Measurements from ENCODE around the gene STOML3.

The STOML3 gene

DNA sequence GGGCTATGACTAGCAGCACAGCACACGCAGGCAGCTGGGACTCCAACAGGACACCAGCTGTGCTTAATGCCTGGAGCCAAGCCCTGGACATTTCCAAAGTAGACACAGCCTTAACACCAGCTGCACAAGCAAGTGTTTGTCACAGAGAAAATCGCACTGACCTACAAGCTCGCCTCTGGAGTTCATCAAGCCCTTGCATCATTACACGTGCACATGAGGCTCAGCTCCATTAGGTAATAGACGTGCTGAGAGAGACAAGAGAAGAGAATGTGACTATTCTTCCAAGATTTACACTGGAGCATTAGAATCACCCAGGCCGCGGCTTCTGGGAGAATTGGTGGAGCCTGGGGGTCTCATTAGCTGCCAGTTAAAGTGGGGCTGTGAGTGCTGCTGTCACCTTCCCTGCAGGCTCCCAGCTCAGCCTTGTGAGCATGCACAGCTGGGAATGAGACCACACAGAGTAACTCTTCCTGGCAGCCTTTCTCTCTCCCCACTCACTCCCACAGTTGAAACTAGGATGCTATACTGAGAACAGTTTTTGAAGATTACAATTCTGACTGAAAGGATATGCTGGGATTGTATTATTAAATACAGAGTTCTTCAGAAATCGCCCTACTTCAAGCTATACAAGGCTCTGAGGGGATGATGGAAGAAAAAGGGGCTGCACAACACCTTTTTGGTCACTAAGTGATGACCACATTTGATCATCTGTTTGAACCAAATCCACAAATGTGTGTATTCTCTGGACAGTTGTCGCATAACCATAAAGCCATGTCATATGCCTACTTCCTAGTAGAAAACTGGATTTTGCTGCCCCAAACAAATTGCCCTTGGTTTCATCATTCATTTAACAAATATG is 10.5 kb downstream of the STOML3 start:
- no peak for DNase-seq

DNA sequence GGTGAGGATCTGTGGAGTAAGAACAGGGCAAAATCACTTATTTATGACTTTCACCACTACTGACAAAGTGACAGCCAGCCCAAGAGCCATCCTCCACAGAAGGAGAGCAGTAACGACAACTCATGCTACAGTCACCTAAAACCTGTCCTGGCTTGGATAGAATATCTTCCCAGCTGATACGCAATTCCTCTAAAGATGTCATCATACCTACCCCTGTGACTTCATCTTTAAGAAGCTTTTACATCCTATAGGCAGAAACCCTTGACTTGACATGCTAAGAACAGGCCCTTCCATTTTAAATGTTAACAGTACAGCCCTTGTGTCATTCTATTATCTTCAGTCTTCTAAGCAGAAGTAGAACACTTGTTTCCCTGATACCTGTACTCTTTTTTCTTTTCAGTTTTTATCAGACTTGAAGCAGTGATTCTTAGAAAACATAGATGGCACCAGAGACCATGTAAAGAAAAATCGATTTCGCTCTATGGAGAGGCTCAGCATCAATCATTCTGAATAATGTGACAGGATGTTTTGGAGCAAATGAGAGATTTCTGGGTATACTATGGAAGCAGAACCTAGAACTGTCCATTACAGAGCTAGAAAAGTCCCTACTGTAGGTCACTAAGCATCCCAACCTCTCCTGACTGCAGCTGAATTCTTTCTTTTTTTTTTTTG is 20.1 kb downstream of the STOML3 start:
- DNase-seq = no peak

DNA sequence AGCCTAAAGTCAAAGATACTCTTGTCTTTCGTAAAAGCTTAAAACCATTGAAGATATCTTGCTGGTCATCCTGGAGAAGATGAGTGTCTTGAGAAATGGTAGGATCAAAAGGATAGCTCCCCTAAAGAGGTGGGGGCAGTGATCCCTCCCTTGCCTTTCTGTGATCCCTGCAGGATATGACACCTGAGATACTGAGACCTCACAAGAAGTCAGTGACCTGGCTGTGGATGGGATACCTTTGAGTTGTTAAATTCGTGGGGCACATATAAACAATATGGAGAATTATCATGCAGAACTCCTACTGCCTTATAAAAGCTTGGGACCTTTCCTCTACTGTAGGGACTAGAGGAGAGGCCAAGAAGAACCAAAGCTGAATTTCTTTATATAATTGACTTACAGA is 21.4 kb downstream of the STOML3 start:
- no peak for DNase-seq

DNA sequence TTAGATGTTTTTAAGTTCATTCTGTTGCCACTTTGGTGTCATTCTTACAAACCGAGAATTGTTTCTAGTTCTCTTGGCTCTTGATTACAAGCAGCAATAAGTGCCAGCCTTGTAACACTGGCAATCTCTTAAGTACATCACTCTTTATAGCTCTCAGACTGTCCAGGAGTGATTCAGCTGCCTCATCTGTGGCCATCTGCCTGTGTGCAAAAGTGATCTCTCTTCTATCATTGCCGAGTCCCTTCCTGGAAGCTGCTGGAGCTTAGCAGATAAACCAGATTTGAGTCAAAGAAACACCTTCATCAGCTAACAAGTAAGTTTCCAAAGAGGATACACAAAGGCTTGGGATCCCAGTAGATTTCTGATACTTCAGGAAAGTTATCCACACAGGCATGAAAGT is 23.2 kb downstream of the STOML3 start:
- DNase-seq = no peak

DNA sequence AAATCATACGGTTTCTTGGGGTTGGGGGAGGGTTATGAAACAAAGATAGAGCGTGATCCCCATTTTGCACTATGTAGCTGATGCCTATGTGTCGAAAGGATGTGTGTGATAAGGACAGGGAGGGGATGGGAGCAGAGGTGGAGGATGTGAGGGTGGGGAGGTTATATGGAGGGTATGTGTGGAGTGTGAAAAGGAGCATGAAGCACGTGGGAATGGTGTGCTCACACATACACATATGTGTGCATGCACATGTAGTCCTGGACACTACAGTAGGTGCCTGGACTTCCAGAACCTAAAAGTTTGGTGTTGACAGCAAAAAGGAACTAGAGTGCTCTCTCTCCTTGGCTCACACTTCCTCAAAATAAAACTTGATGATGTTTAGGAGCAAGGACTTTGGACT is 25.4 kb downstream of the STOML3 start:
- no peak for DNase-seq

DNA sequence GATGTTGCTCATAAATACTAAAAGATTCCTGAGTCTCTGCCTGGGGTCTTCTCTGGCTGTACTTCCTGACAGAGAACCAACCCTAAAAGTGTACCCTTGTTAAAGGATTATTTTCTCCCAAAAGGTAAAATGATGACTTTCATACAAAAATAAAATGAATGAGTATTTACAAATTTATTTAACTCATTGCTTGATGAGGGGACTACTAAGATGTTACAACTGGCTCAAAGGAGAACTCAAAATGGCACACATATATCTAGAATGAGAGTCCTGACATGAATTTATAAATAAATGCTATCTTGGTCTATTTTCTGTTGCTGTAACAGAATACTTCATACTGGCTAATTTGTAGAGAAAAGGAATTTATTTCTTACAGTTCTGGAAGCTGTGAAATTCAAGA is 30.5 kb downstream of the STOML3 start:
- DNase-seq = no peak

DNA sequence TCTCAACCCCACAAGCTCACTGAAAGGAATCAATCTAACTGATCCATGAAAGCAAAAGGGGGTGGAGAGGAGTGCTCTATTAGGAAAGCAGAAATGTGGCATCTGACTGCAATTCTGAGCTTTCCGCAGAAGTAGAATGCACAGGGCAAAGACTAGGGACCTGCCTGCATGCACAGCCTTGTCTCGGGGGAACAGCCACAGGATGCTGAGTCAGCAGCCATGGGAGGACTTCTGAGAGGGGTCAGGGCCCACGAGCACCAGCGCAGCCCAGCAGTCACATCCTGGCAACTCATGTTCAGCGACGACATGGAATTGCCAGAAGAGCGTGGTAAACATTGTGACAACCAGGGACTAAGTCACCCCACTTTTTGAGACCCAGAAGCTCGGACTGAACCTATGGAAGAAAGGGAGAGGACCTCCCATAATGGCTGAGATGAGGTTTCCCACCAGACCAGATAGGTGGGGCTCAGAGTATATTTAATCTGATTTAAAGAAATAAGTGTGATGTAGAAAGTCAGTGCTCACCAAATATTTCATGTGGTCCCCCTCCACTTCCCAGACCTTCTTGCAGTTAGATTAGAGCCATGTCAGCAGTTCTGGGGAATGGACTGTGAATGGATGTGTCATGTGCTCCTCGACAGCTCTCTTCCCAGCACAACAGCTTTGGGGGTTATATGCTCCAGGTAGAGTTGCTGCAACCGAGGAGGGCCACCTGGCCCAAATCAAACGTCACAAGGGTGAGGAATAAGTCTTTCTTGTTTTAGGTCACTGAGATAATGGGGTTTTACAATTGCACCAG is 32.6 kb downstream of the STOML3 start:
- no peak for DNase-seq

DNA sequence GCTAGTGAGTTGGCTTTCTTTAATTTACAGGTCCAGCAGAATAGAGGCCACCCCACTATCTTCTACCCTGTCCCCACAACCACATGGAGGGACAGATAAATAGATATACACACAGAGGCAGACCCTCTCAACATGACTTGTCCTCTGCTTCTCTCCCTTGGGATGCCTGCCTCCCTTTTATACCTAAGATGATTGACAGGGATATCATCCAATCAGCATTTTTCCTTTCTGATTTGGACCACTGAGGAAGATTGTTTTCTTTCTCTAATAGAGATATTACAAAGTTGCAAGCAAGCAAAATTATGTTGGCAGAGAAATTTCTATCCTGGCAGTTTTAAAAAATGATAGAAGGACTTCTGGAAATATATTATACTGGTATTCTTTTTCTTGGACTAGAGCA is 35.8 kb downstream of the STOML3 start:
- DNase-seq = no peak

DNA sequence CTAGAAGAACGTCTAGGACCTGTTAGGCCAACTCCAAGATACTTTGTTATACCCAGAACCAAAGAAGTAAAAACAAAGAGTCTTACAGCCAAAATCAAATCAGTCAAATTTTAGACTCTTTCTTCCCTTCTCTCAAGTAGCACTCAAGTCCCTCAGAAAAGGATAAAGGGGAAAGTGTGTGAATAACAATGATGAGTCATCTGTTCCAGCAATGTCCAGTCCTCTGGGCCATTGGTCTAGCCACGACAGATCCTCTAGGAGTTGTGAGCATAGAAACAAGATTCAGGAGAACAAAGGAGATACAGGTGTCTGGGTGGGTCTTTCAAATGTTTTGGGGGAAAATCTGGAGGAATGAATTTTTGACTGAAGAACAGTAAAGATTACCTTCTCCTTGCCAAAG is 36.3 kb downstream of the STOML3 start:
- no peak for DNase-seq

DNA sequence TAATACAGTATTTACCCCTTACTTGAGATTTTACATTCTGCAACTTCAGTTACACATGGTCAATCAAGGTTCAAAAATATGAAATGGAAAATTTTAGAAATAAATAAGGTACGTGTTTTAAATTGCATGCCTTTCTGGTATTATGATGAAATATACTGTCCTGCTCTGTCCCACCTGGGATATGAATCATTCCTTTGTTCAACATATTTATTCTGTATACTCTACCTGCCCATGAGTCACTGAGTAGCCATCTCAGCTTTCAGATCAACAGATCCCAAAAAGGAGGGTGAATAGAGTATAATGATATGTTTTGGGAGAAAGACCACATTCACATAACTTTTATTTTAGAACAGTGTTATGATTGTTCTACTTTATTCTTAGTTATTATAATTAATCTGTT is 37.8 kb downstream of the STOML3 start:
- DNase-seq = no peak

DNA sequence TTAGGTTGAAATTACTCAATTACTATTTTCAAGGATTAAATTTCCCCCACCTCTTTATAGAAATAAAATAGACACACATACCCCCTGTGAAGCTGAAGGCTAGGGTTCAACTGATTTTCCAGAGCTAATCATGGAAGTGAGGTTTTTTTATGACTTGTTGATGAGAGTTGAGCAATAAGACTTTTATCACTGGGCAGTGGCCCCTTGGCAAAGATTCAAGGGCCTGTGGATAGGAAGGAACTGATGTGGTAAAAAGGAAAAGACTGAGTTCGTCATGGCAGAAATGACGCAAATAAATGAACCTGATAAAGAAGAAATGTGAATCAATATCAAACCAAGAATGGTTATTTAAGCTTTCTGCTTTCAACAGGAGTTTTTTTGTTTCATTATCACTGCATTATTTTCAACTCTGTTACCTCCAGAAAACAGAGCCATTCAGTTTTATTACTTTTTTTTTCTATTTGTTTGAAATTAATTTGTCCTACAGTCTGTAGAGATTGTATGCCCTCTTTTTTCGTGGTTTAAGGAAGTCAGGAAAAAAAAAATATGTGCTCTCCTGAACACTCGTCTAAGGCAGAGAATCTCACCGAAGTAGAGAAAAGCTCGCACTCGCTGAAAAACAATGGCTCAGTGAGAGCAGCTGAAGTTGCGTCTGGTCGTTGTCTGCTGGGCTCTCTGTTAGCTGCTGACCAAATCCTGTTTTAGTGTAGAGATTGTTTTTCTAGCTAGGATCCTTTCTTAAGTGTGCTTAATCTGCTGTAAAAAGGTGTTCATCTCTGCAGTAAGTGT is 38.9 kb downstream of the STOML3 start:
- DNase-seq = no peak

DNA sequence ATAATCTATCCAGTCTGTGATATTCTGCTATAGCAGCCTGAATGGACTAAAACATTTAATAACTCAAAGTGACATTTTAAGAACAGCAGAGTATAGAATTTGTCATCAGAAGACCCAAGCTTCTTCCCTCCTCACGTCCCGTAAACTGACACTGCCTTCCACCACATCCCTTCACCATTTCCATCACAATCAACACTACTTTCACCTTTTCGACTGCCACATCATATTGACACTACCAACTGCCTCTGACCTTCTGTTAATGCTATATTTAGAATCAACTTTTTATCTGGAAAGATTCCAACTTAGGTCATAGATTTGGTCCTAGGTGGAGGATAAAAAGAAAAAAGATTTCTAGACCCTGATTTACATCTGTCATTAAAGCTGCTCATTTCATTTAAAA is 39.6 kb downstream of the STOML3 start:
- DNase-seq = no peak

DNA sequence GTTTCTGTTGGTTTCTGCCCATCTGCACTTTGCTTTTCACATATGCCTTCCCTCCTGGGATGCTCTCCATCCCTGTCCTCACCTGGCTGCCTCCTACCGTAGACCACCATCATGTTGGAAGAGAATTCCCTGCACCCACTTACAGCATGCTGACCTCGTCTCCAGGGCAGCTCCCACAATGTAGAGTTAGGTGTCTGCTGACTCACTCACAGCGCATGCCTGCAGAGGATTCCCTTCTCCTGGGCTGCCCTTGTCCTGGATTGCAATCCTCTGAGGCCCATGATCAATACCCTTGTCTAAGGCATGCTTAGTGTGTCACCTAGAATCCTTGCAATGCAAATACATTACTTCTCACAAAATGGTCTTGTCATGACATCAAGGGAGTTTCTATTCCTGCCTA is 43.6 kb downstream of the STOML3 start:
- no peak for DNase-seq

DNA sequence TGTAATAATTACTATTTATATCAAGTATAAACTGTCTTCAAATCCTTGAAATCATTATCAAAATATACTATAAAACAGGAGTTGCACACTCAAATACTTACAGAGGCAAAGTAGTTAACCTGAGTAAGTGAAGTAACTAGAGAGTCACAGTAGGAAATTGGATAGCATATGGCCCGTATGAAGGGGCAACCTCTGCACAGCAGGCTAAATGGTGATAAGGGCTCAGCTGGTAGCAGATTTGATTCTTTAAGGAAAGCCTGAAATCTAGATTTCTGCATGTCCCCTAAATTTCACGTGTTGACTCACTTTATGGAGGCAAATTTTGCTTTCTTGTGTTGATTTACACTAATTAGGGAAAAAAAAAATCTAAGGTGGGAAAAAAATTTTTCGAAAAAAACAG is 46.4 kb downstream of the STOML3 start:
- no peak for DNase-seq

DNA sequence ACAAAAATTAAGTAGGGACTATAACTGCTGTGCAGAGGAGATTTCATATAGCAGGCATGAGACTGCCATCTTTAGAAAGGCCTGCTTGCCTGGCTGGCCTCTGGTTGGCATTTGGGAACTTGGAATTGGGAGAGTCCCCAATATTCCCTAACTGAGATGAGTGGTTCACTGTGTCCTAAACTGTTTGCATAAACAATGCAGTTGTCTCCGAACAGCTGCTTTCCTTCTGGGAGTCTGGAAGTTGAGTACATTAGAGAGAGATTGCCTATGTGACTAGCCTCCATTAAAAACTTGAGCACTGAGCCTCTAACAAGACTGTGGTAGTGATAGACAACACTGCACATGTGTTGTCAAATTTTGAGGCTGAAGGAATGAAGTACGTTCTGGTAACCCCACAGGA is 47.4 kb downstream of the STOML3 start:
- DNase-seq = no peak

DNA sequence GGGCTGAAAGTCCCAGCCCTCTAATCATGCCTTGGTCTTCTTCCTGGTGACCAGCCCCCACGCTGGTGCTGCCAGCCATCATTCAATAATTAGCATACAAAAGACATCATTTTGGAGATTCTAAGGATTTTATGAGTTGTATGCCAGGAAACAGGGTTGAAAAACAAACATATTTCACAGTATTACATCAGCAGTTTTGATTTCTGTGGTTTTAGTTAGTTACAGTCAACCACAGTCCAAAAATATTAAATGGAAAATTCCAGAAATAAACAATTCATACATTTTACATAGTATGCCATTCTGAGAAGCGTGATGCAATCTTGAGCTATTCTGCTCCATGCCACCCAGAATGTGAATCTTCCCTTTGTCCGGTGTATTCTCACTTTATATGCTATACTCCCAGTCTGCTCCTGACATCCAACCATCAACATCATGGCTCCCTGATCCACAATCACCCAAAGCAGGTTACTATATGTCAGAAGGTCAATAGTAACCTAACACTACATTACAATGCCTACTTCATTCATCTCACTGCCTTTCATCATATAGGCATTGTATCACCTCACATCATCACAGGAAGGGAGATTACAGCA is 49.2 kb downstream of the STOML3 start:
- DNase-seq = no peak

DNA sequence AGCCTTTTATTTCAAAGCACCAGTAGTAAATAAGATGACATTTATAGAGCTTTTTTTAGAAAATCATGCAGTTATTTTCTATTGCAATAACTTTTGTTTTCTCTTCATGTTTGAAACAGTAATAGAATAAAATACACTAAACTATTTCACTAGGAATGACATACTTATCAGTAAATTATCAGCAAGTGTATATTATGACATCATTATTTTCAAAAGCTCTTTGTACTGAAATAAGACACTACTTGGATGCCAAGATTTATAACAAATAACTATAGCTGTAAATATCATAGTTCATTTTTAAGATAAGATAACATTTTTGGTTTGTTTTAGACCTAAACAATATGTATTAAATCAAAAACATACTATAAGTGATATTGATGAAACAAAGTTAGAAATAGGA is 56.8 kb downstream of the STOML3 start:
- DNase-seq = no peak

DNA sequence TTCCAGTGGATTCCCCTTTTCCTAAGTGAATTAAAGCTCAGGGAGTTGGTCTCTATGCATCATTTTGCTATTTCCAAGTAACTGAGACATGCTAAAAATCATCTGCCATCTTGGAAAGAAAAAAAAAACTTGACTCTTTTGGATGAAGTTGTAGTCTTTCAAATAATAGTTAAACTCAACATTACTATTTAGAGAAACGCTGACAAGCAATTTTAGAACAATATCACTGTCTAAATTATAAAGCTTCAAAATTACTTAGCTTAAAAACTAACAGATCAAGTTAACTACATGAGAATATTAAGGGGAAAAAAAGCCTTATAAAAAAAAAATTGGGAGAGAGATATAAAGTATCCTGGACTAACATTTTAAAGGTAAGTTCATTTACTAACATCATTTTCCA is 68.5 kb downstream of the STOML3 start:
- DNase-seq = no peak

DNA sequence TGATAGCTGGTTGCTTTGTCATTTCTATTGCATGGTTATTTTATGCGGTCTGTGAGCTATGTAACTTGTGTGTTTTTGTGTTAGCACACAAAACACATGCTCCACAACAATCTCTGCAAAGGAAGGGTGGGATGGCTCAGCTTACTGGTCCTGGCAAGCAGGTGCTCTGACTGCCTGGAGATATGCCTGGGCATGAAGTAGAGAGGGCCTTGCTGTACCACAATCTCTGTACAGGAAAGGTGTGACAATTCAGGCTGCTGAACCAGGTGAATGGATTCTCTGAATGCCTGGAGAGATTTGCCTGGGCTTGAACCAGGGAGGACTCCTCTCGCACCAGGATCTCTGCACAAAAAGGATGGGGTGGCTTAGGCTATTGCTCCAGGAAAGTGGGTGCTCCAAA is 69.5 kb downstream of the STOML3 start:
- DNase-seq = no peak
